ENCODE data around the gene NUAK1.

The NUAK1 gene

GRCh38 chr12:106066726-106067325 lies 71.9 kb downstream of the NUAK1 start:
- H3K36me3 ChIP-seq (ENCODE audit: control insufficient read depth, low read length), result no peaks in the 10 kb centered on the region
- H3K9me3 ChIP-seq (ENCODE audit: control insufficient read depth, insufficient read depth, low read length), result no peaks in the 10 kb centered on the region

GRCh38 chr12:106066051-106066705 lies 72.6 kb downstream of the NUAK1 start:
- no peak overlapping the region for H3K4me3 ChIP-seq (ENCODE audit: low read length)
- H3K36me3 ChIP-seq (ENCODE audit: control insufficient read depth, low read length), result no peaks in the 10 kb centered on the region
- no peak overlapping the region for H3K27ac ChIP-seq (ENCODE audit: low read depth, low read length)
- no peak for TF ChIP-seq EZH2phosphoT487 (IDR thresholded peaks at IDR 0.05; ENCODE audit: borderline replicate concordance, low read length)
- no peak for TF ChIP-seq CTCF (IDR thresholded peaks at IDR 0.05; ENCODE audit: low read depth, low read length, poor library complexity, severe bottlenecking)
- no peaks in the 10 kb centered on the region for H3K27me3 ChIP-seq (ENCODE audit: control insufficient read depth, low read length)
- no peaks in the 10 kb centered on the region for H3K79me2 ChIP-seq (ENCODE audit: control insufficient read depth, low read length)
- no peak overlapping the region for H3K4me2 ChIP-seq (ENCODE audit: low read length)
- H3F3A ChIP-seq (ENCODE audit: control insufficient read depth, insufficient read depth), result no peaks in the 10 kb centered on the region
- H4K20me1 ChIP-seq (ENCODE audit: control insufficient read depth, insufficient read depth, low read depth, low read length), result no peaks in the 10 kb centered on the region
- no peaks in the 10 kb centered on the region for H3K4me1 ChIP-seq (ENCODE audit: control insufficient read depth, low read length)
- H3K9me2 ChIP-seq (replicated peaks; ENCODE audit: control insufficient read depth, low read length), result no peaks in the 10 kb centered on the region
- no peaks in the 10 kb centered on the region for H3K9me3 ChIP-seq (ENCODE audit: control insufficient read depth, insufficient read depth, low read length)

More at GRCh38 chr12:106066726-106067325, 71.9 kb downstream of the NUAK1 start:
- Histone ChIP-seq H3F3A (ENCODE audit: control insufficient read depth, insufficient read depth) (no peaks in the 10 kb centered on the region), H3K4me1 (ENCODE audit: control insufficient read depth, low read length) (no peaks in the 10 kb centered on the region), H3K4me2 (ENCODE audit: low read length) (no peak overlapping the region), H3K4me3 (ENCODE audit: low read length) (no peak overlapping the region), H4K20me1 (ENCODE audit: control insufficient read depth, insufficient read depth, low read depth, low read length) (no peaks in the 10 kb centered on the region), H3K79me2 (ENCODE audit: control insufficient read depth, low read length) (no peaks in the 10 kb centered on the region), H3K9me2 (replicated peaks; ENCODE audit: control insufficient read depth, low read length) (no peaks in the 10 kb centered on the region), H3K27me3 (ENCODE audit: control insufficient read depth, low read length) (no peaks in the 10 kb centered on the region), H3K27ac (ENCODE audit: low read depth, low read length) (no peak overlapping the region)
- no peak for TF ChIP-seq EZH2phosphoT487 (IDR thresholded peaks at IDR 0.05; ENCODE audit: borderline replicate concordance, low read length)

DNA sequence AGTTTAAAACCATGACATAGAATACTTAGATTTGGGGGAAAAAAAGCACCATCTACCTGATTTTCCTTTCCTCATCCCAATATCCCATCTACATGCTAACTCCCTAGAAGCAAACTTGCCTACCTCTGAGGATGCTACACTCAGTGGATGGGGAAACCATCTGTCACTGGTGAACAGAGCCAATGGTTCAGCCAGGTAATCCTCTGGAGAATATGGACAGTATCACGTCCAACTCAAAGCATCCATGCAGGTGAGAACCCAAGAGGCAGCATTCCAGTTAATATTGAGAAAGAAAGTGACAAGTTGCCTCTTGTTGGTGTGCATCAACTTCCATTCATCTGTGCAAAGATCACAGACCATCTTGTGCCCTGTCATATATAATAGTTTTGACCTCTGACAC lies 73.2 kb downstream of the NUAK1 start:
- Histone ChIP-seq H3K27me3 (ENCODE audit: control insufficient read depth, low read length) (no peaks in the 10 kb centered on the region), H3K36me3 (ENCODE audit: control insufficient read depth, low read length) (no peaks in the 10 kb centered on the region), H3K79me2 (ENCODE audit: control insufficient read depth, low read length) (no peaks in the 10 kb centered on the region), H3K27ac (ENCODE audit: low read depth, low read length) (no peak overlapping the region), H4K20me1 (ENCODE audit: control insufficient read depth, insufficient read depth, low read depth, low read length) (no peaks in the 10 kb centered on the region), H3K4me3 (ENCODE audit: low read length) (no peak overlapping the region), H3F3A (ENCODE audit: control insufficient read depth, insufficient read depth) (no peaks in the 10 kb centered on the region), H3K4me2 (ENCODE audit: low read length) (no peak overlapping the region), H3K9me3 (ENCODE audit: control insufficient read depth, insufficient read depth, low read length) (no peaks in the 10 kb centered on the region), H3K4me1 (ENCODE audit: control insufficient read depth, low read length) (no peaks in the 10 kb centered on the region), H3K9me2 (replicated peaks; ENCODE audit: control insufficient read depth, low read length) (no peaks in the 10 kb centered on the region)
- no peak for TF ChIP-seq CTCF (IDR thresholded peaks at IDR 0.05; ENCODE audit: low read depth, low read length, poor library complexity, severe bottlenecking)
- TF ChIP-seq EZH2phosphoT487 (IDR thresholded peaks at IDR 0.05; ENCODE audit: borderline replicate concordance, low read length), result no peak

- Histone ChIP-seq H3K79me2 (ENCODE audit: control insufficient read depth, low read length) (no peaks in the 10 kb centered on the region), H3K9me3 (ENCODE audit: control insufficient read depth, insufficient read depth, low read length) (no peaks in the 10 kb centered on the region), H3K4me3 (ENCODE audit: low read length) (no peak overlapping the region), H3K4me1 (ENCODE audit: control insufficient read depth, low read length) (no peaks in the 10 kb centered on the region), H3K4me2 (ENCODE audit: low read length) (no peak overlapping the region), H3K36me3 (ENCODE audit: control insufficient read depth, low read length) (no peaks in the 10 kb centered on the region), H3K27me3 (ENCODE audit: control insufficient read depth, low read length) (no peaks in the 10 kb centered on the region), H3K27ac (ENCODE audit: low read depth, low read length) (no peak overlapping the region), H4K20me1 (ENCODE audit: control insufficient read depth, insufficient read depth, low read depth, low read length) (no peaks in the 10 kb centered on the region), H3F3A (ENCODE audit: control insufficient read depth, insufficient read depth) (no peaks in the 10 kb centered on the region), H3K9me2 (replicated peaks; ENCODE audit: control insufficient read depth, low read length) (no peaks in the 10 kb centered on the region)
- TF ChIP-seq EZH2phosphoT487 (IDR thresholded peaks at IDR 0.05; ENCODE audit: borderline replicate concordance, low read length) (no peak), CTCF (IDR thresholded peaks at IDR 0.05; ENCODE audit: low read depth, low read length, poor library complexity, severe bottlenecking) (no peak)
Measured at GRCh38 chr12:106064721-106065021, 74.1 kb downstream of the NUAK1 start.

Measured in DOHH2 (cell line).